Measurements from ENCODE around the gene ADORA1.

- TF ChIP-seq, protein P1, sequence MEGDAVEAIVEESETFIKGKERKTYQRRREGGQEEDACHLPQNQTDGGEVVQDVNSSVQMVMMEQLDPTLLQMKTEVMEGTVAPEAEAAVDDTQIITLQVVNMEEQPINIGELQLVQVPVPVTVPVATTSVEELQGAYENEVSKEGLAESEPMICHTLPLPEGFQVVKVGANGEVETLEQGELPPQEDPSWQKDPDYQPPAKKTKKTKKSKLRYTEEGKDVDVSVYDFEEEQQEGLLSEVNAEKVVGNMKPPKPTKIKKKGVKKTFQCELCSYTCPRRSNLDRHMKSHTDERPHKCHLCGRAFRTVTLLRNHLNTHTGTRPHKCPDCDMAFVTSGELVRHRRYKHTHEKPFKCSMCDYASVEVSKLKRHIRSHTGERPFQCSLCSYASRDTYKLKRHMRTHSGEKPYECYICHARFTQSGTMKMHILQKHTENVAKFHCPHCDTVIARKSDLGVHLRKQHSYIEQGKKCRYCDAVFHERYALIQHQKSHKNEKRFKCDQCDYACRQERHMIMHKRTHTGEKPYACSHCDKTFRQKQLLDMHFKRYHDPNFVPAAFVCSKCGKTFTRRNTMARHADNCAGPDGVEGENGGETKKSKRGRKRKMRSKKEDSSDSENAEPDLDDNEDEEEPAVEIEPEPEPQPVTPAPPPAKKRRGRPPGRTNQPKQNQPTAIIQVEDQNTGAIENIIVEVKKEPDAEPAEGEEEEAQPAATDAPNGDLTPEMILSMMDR (IDR thresholded peaks at IDR 0.05; ENCODE audit: insufficient read depth, low read length, poor library complexity, severe bottlenecking), result no peak
- TF ChIP-seq EZH2phosphoT487 (conservative IDR thresholded peaks at IDR 0.05; ENCODE audit: low read length), result no peak
These were observed 9.8 kb downstream of the ADORA1 start for GRCh38 chr1:203137324-203137723.

Measured in SU-DHL-6 (cell line).